Ramos (cell line): Measurements from ENCODE around the gene MYO1G.

Source experiments
- in situ Hi-C: fragments of 300-500 bp; cut with MboI; formaldehyde crosslinking; loops from one replicate; pipeline ENCODE4 v1.14.3; 2022; ENCODE audit warnings: low sequenced_read_pairs; ENCODE audit not compliant: unreplicated experiment

Gene MYO1G

GRCh38 chr7:44971188-44971901 lies 7.5 kb downstream of the MYO1G start:
- in situ Hi-C loops: loop anchor here (10.0 kb wide), 1 partner anchor 163 kb away; no protein-coding TSS in a partner anchor

- in situ Hi-C loops: loop anchor here (10.0 kb wide), 1 partner anchor 164 kb away; no protein-coding TSS in a partner anchor
Observed at GRCh38 chr7:44970523-44971051, 8.2 kb downstream of the MYO1G start.

GRCh38 chr7:44969701-44970522 lies 8.9 kb downstream of the MYO1G start:
- in situ Hi-C loops: loop anchor here (10.0 kb wide), 1 partner anchor 165 kb away; no protein-coding TSS in a partner anchor

GRCh38 chr7:44969049-44969700 lies 9.6 kb downstream of the MYO1G start:
- in situ Hi-C loops: no loop called here

GRCh38 chr7:44967571-44968446 lies 11.0 kb downstream of the MYO1G start:
- in situ Hi-C loops: no loop called here

- in situ Hi-C loops: no loop called here
Observed at GRCh38 chr7:44966731-44967538, 11.9 kb downstream of the MYO1G start.

- in situ Hi-C loops: no loop called here
Observed at GRCh38 chr7:44965937-44966730, 12.7 kb downstream of the MYO1G start.

- in situ Hi-C loops: no loop called here
Observed at GRCh38 chr7:44965441-44965903, 13.3 kb downstream of the MYO1G start.

- in situ Hi-C loops: no loop called here
Observed at GRCh38 chr7:44964831-44965440, 13.9 kb downstream of the MYO1G start.

GRCh38 chr7:44964384-44964830 lies 14.4 kb downstream of the MYO1G start:
- in situ Hi-C loops: no loop called here

GRCh38 chr7:44963364-44964290 lies 15.2 kb downstream of the MYO1G start:
- in situ Hi-C loops: no loop called here

- in situ Hi-C loops: no loop called here
Observed at GRCh38 chr7:44962483-44963251, 16.1 kb downstream of the MYO1G start.

GRCh38 chr7:44961844-44962482 lies 16.9 kb downstream of the MYO1G start:
- in situ Hi-C loops: no loop called here

- in situ Hi-C loops: no loop called here
Observed at GRCh38 chr7:44960011-44960580, 18.7 kb downstream of the MYO1G start.

- in situ Hi-C loops: no loop called here
Observed at GRCh38 chr7:44959433-44959951, 19.3 kb downstream of the MYO1G start.
